ENCODE results near the gene PBX3. TPM values are rescaled to one million over a fixed set of nuclear protein-coding genes. Genes with fewer than 3 reads are reported as not detected.

Gene PBX3
- total RNA-seq, 1 donor from 2014 or later, result 37.7 TPM

DNA sequence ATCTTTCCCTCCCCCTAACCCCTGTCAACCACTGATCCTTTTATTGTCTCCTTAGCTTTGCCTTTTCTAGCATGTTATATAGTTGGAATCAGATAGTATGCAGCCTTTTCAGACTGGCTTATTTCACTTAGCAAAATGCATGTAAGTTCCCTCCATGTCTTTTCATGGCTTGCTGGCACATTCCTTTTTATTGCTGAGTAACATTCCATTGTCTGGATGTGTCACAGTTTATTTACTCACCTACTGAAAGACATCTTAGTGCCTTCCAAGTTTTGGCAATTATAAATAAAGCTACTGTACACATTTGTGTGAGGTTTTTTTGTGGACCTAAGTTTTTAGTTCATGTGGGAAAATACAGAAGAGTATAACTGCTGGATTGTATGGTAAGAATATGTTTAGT is 230.1 kb downstream of the PBX3 start:
- DNase-seq (ENCODE audit: low spot score, unreplicated experiment), result no peak
- H3K4me1 Mint-ChIP-seq (ENCODE audit: low read depth), result no peaks in the 10 kb centered on the region

DNA sequence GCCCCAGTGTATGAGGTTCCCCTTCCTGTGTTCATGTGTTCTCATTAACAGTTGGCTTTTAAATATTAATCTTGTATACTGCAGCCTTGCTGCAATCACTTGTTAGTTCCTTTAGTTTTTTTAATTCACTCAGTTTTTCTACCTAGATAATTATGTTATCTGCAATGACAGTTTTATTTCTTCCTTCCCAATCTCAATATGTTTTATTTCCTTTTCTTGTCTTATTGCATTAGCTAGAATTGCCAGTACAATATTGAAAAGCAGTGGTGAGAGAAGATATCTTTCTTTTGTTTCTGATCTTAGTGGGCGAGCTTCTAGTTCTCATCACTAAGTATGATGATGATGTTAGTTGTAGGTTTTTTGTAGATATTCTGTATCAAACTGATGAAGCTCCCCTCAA is 232.2 kb downstream of the PBX3 start:
- H3K4me1 Mint-ChIP-seq (ENCODE audit: low read depth), result no peaks in the 10 kb centered on the region
- H3K36me3 Mint-ChIP-seq (ENCODE audit: insufficient read depth), result peaks cover 2% of the 10 kb centered on the region
- no peak for DNase-seq (ENCODE audit: low spot score, unreplicated experiment)
- TF ChIP-seq, protein P1, sequence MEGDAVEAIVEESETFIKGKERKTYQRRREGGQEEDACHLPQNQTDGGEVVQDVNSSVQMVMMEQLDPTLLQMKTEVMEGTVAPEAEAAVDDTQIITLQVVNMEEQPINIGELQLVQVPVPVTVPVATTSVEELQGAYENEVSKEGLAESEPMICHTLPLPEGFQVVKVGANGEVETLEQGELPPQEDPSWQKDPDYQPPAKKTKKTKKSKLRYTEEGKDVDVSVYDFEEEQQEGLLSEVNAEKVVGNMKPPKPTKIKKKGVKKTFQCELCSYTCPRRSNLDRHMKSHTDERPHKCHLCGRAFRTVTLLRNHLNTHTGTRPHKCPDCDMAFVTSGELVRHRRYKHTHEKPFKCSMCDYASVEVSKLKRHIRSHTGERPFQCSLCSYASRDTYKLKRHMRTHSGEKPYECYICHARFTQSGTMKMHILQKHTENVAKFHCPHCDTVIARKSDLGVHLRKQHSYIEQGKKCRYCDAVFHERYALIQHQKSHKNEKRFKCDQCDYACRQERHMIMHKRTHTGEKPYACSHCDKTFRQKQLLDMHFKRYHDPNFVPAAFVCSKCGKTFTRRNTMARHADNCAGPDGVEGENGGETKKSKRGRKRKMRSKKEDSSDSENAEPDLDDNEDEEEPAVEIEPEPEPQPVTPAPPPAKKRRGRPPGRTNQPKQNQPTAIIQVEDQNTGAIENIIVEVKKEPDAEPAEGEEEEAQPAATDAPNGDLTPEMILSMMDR (IDR thresholded peaks at IDR 0.05; ENCODE audit: unreplicated experiment), result no peak
- no peak overlapping the region for H3K27ac Mint-ChIP-seq
- H3K27me3 Mint-ChIP-seq, result peaks cover 3% of the 10 kb centered on the region
- no peak overlapping the region for H3K4me3 Mint-ChIP-seq (ENCODE audit: low read depth)
- peaks cover 30% of the 10 kb centered on the region for H3K9me3 Mint-ChIP-seq (ENCODE audit: low read depth)

More for the DNA sequence above, 230.1 kb downstream of the PBX3 start:
- Mint-ChIP-seq H3K4me3 (ENCODE audit: low read depth) (no peak overlapping the region), H3K27me3 (no peaks in the 10 kb centered on the region), H3K36me3 (ENCODE audit: insufficient read depth) (peaks cover 2% of the 10 kb centered on the region), H3K27ac (no peak overlapping the region), H3K9me3 (ENCODE audit: low read depth) (peaks cover 34% of the 10 kb centered on the region)
- TF ChIP-seq, protein P1 (IDR thresholded peaks at IDR 0.05; ENCODE audit: unreplicated experiment), result no peak

DNA sequence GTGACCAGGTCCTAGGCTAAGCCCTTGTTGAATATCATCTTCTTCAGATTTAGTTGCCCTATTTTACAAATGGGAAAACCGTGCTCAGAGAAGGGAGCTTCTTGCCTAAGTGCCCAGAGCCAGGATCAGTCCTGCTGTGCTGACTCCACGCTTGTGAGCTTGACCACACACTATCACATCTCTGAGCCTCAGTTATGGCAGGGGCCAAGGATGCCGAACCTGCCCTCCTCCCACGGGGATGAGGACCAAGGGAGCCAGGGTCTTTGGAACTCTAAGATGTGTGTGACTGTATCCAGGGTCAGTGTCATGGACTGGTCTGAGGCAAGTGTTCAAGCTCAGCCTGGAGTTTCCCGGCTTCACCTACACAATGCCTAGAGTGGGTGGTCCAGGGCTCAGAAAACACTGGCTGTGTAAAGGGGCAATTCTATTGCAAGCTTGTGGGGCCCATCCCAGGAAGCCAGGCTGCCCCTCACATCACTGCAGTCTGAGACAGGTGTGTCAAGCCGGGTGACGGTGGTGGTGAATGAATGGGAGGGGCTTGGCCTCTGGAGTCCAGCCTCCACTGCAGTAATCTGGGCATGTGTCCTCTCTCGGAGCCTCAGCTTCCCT is 235.7 kb downstream of the PBX3 start:
- peaks cover 3% of the 10 kb centered on the region for H3K27me3 Mint-ChIP-seq
- TF ChIP-seq, protein P1 (IDR thresholded peaks at IDR 0.05; ENCODE audit: unreplicated experiment), result no peak
- H3K9me3 Mint-ChIP-seq (ENCODE audit: low read depth), result peaks cover 24% of the 10 kb centered on the region
- no peak overlapping the region for H3K4me3 Mint-ChIP-seq (ENCODE audit: low read depth)
- H3K4me1 Mint-ChIP-seq (ENCODE audit: low read depth), result no peaks in the 10 kb centered on the region
- H3K36me3 Mint-ChIP-seq (ENCODE audit: insufficient read depth), result peaks cover 2% of the 10 kb centered on the region
- no peak for DNase-seq (ENCODE audit: low spot score, unreplicated experiment)
- H3K27ac Mint-ChIP-seq, result no peak overlapping the region

DNA sequence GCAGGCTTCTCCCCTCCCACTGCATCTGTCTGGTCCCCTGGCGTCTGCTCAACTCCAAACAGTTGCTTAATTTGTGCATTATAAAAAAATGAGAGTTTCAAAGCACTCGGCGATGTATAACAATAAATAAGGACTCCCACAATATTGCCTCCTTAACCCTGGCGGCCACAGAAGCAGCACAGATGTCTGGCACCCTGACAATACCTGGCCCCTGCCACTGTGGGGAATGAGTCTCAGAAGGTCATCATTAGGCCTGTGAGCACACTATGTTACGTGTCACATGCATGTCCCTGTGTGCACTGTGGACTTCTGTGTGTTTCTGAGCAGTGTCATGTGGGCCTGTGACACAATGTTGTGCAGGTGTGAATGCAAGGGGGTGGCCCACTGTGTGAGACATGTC is 236.5 kb downstream of the PBX3 start:
- Mint-ChIP-seq H3K27me3 (peaks cover 3% of the 10 kb centered on the region), H3K4me1 (ENCODE audit: low read depth) (no peaks in the 10 kb centered on the region), H3K4me3 (ENCODE audit: low read depth) (no peak overlapping the region), H3K27ac (no peak overlapping the region), H3K36me3 (ENCODE audit: insufficient read depth) (peaks cover 1% of the 10 kb centered on the region), H3K9me3 (ENCODE audit: low read depth) (peaks cover 17% of the 10 kb centered on the region)
- TF ChIP-seq, protein P1 (IDR thresholded peaks at IDR 0.05; ENCODE audit: unreplicated experiment), result no peak
- DNase-seq (ENCODE audit: low spot score, unreplicated experiment), result no peak

DNA sequence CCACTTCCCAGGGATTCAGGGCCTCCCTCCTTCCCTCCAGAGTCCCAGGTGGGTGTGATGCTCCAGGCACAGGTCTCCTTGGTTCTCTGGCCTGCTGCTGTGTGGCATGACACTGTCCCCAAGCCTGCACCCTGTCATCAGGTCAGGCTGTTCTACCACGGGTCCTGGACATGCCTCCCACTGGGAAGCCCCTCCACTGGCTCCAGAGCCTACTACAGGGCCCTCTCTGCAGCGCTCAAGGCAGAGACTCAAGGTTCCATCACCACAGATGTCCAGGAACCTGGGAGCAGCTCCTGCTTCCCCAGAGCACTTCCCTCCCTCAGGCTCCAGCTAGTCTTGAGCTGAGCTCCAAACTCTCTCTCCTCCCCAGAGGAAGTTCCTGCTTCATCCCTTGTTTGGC is 237.3 kb downstream of the PBX3 start:
- peaks cover 13% of the 10 kb centered on the region for H3K9me3 Mint-ChIP-seq (ENCODE audit: low read depth)

More for the DNA sequence above, 237.3 kb downstream of the PBX3 start:
- Mint-ChIP-seq H3K4me1 (ENCODE audit: low read depth) (no peaks in the 10 kb centered on the region), H3K27me3 (peaks cover 3% of the 10 kb centered on the region), H3K4me3 (ENCODE audit: low read depth) (no peak overlapping the region), H3K36me3 (ENCODE audit: insufficient read depth) (peaks cover 1% of the 10 kb centered on the region), H3K27ac (no peak overlapping the region)
- DNase-seq (ENCODE audit: low spot score, unreplicated experiment), result no peak
- TF ChIP-seq, protein P1 (IDR thresholded peaks at IDR 0.05; ENCODE audit: unreplicated experiment), result no peak

All from progenitor cell of endocrine pancreas (in vitro differentiated cells).